Muscle layer of duodenum (tissue), 2 donors: ENCODE results near the gene TSPAN10.

Experiments
- H3K27ac ChIP-seq: one replicate; pipeline ENCODE4 v1.7.0; 2013; ENCODE audit warnings: mild to moderate bottlenecking, low read length
- H3K27me3 ChIP-seq: one replicate; pipeline ENCODE4 v1.7.0; 2013; ENCODE audit warnings: low read depth, mild to moderate bottlenecking, control low read depth, low read length
- H3K36me3 ChIP-seq, 2 donors: one replicate each; pipeline ENCODE4 v1.7.0; 2013; ENCODE audit warnings: low read length in 2 of 2, control low read depth in 1 of 2, mild to moderate bottlenecking in 1 of 2; ENCODE audit not compliant: insufficient read depth in 2 of 2, control insufficient read depth in 1 of 2
- H3K4me1 ChIP-seq, 2 donors: one replicate each; pipeline ENCODE4 v1.7.0; 2013; ENCODE audit warnings: low read length in 2 of 2, mild to moderate bottlenecking in 2 of 2, control low read depth in 1 of 2, moderate library complexity in 1 of 2; ENCODE audit not compliant: insufficient read depth in 2 of 2, control insufficient read depth in 1 of 2
- H3K4me3 ChIP-seq, 2 donors: one replicate each; pipeline ENCODE4 v1.7.0; 2013; ENCODE audit warnings: low read length in 2 of 2, low read depth in 1 of 2, mild to moderate bottlenecking in 1 of 2
- H3K9me3 ChIP-seq, 2 donors: one replicate each; pipeline ENCODE4 v1.7.0; 2013; ENCODE audit warnings: low read length in 2 of 2, control low read depth in 1 of 2, mild to moderate bottlenecking in 1 of 2; ENCODE audit not compliant: control insufficient read depth in 1 of 2
- donor health status: healthy.

TSPAN10 gene

GRCh38 chr17:81691196-81691595 is 54.2 kb downstream of the TSPAN10 start:
- Histone ChIP-seq H3K4me3 (no peak overlapping the region), H3K4me1 (no peaks in the 10 kb centered on the region), H3K27me3 (no peaks in the 10 kb centered on the region), H3K36me3 (peaks cover 54 to 99% of the 10 kb centered on the region in 2 donors), H3K27ac (no peak overlapping the region), H3K9me3 (no peaks in the 10 kb centered on the region)

GRCh38 chr17:81691608-81692007 is 54.6 kb downstream of the TSPAN10 start:
- Histone ChIP-seq H3K4me1 (no peaks in the 10 kb centered on the region), H3K27ac (no peak overlapping the region), H3K9me3 (no peaks in the 10 kb centered on the region), H3K36me3 (peaks cover 50 to 99% of the 10 kb centered on the region in 2 donors), H3K27me3 (no peaks in the 10 kb centered on the region), H3K4me3 (no peak overlapping the region)

- no peaks in the 10 kb centered on the region for H3K27me3 ChIP-seq
- H3K9me3 ChIP-seq, result no peaks in the 10 kb centered on the region
- no peak overlapping the region for H3K4me3 ChIP-seq
- no peaks in the 10 kb centered on the region for H3K4me1 ChIP-seq
- H3K36me3 ChIP-seq, result peaks cover 41 to 97% of the 10 kb centered on the region in 2 donors
- H3K27ac ChIP-seq, result no peak overlapping the region
Observed at GRCh38 chr17:81693509-81694210, 56.7 kb downstream of the TSPAN10 start.

- no peaks in the 10 kb centered on the region for H3K4me1 ChIP-seq
- H3K36me3 ChIP-seq, result peaks cover 36 to 95% of the 10 kb centered on the region in 2 donors
- H3K27me3 ChIP-seq, result no peaks in the 10 kb centered on the region
- H3K9me3 ChIP-seq, result no peaks in the 10 kb centered on the region
- H3K4me3 ChIP-seq, result no peak overlapping the region
- H3K27ac ChIP-seq, result no peak overlapping the region
Observed at GRCh38 chr17:81694810-81695209, 57.8 kb downstream of the TSPAN10 start.

- Histone ChIP-seq H3K27me3 (no peaks in the 10 kb centered on the region), H3K9me3 (no peaks in the 10 kb centered on the region), H3K36me3 (peaks cover 36 to 91% of the 10 kb centered on the region in 2 donors), H3K27ac (no peak overlapping the region), H3K4me3 (no peak overlapping the region), H3K4me1 (no peaks in the 10 kb centered on the region)
Observed at GRCh38 chr17:81695211-81695610, 58.2 kb downstream of the TSPAN10 start.

GRCh38 chr17:81695801-81696200 is 58.8 kb downstream of the TSPAN10 start:
- no peaks in the 10 kb centered on the region for H3K9me3 ChIP-seq
- no peak overlapping the region for H3K27ac ChIP-seq
- no peaks in the 10 kb centered on the region for H3K27me3 ChIP-seq
- H3K4me3 ChIP-seq, result no peak overlapping the region
- H3K36me3 ChIP-seq, result peaks cover 36 to 90% of the 10 kb centered on the region in 2 donors
- H3K4me1 ChIP-seq, result peaks cover 0 to 4% of the 10 kb centered on the region in 2 donors

- Histone ChIP-seq H3K36me3 (peaks cover 35 to 88% of the 10 kb centered on the region in 2 donors), H3K4me3 (no peak overlapping the region), H3K4me1 (peaks cover 4 to 9% of the 10 kb centered on the region in 2 donors), H3K27ac (no peak overlapping the region), H3K9me3 (no peaks in the 10 kb centered on the region), H3K27me3 (no peaks in the 10 kb centered on the region)
Observed at GRCh38 chr17:81696218-81696941, 59.4 kb downstream of the TSPAN10 start.

- H3K36me3 ChIP-seq, result peaks cover 28 to 77% of the 10 kb centered on the region in 2 donors
- H3K27me3 ChIP-seq, result no peaks in the 10 kb centered on the region
- H3K4me1 ChIP-seq, result peaks cover 9 to 20% of the 10 kb centered on the region in 2 donors
- no peak overlapping the region for H3K27ac ChIP-seq
- H3K4me3 ChIP-seq, result no peak overlapping the region
- H3K9me3 ChIP-seq, result no peaks in the 10 kb centered on the region
Observed at GRCh38 chr17:81697261-81698044, 60.5 kb downstream of the TSPAN10 start.
